Stimulated activated CD4-positive, alpha-beta T cell treated with anti-CD3 and anti-CD28 coated beads, Interleukin-1b, Interleukin-23, amount 100 ng/mL, for 24 hours (primary cell): ENCODE measurements around the gene MFF.

Experiments used
- DNase-seq, 4 experiments: peaks; one replicate each; pipeline ENCODE4 v3.0.0-alpha.2; 2020; ENCODE audit warnings: low read depth in 4 of 4, low spot score in 1 of 4

MFF gene

GRCh38 chr2:227324995-227325838 is at the start of gene MFF:
Gene MFF, plus strand, starts transcription at chr2:227325251. Its CDS starts 5,415 bp downstream, at chr2:227330666.
- peak; percentile 70 to 92 (median 85) for DNase-seq

- DNase-seq, result no peak
Measured at GRCh38 chr2:227280895-227281294, 44.2 kb upstream of the MFF start.

- DNase-seq, result no peak
Measured at GRCh38 chr2:227285741-227286236, 39.3 kb upstream of the MFF start.

GRCh38 chr2:227287771-227288170 is 37.3 kb upstream of the MFF start:
- no peak for DNase-seq

- no peak for DNase-seq
Measured at GRCh38 chr2:227292314-227292713, 32.7 kb upstream of the MFF start.

GRCh38 chr2:227293531-227293930 is 31.5 kb upstream of the MFF start:
- no peak for DNase-seq

GRCh38 chr2:227295806-227296205 is 29.2 kb upstream of the MFF start:
- no peak for DNase-seq

- no peak for DNase-seq
Measured at GRCh38 chr2:227296671-227297405, 28.2 kb upstream of the MFF start.

GRCh38 chr2:227301523-227301922 is 23.5 kb upstream of the MFF start:
- DNase-seq, result no peak

- no peak for DNase-seq
Measured at GRCh38 chr2:227308784-227309183, 16.3 kb upstream of the MFF start.

GRCh38 chr2:227310756-227311110 is 14.3 kb upstream of the MFF start:
- no peak for DNase-seq

GRCh38 chr2:227311861-227312506 is 13.1 kb upstream of the MFF start:
- no peak for DNase-seq

- no peak for DNase-seq
Measured at GRCh38 chr2:227312579-227312978, 12.5 kb upstream of the MFF start.

GRCh38 chr2:227313310-227313709 is 11.7 kb upstream of the MFF start:
- no peak for DNase-seq

GRCh38 chr2:227317834-227318233 is 7.2 kb upstream of the MFF start:
- DNase-seq, result no peak

- no peak for DNase-seq
Measured at GRCh38 chr2:227320305-227321094, 4.6 kb upstream of the MFF start.

- DNase-seq, result no peak
Measured at GRCh38 chr2:227322530-227323205, 2.4 kb upstream of the MFF start.

- no peak for DNase-seq
Measured at GRCh38 chr2:227323818-227324217, 1.2 kb upstream of the MFF start.

GRCh38 chr2:227324642-227324994 is 433 bp upstream of the MFF start:
- no peak for DNase-seq

- DNase-seq, result peak in 1 of 4 experiments; percentile 0
Measured at GRCh38 chr2:227325839-227326195, 766 bp downstream of the MFF start.

- no peak for DNase-seq
Measured at GRCh38 chr2:227326783-227327182, 1.7 kb downstream of the MFF start.
